ENCODE data around the gene DOCK11.

GRCh38 chrX:118570209-118570608, 74.6 kb downstream of the DOCK11 start:
- TF ChIP-seq TAF1 (IDR thresholded peaks at IDR 0.05; ENCODE audit: borderline replicate concordance, insufficient read depth, low read length) (no peak), POLR2AphosphoS5 (IDR thresholded peaks at IDR 0.05; ENCODE audit: low read depth, low read length) (no peak), REST (IDR thresholded peaks at IDR 0.05; ENCODE audit: insufficient read depth in 1 of 2, low read depth in 2 of 2, low read length in 2 of 2) (no peak), SIN3A (IDR thresholded peaks at IDR 0.05; ENCODE audit: borderline replicate concordance, insufficient read depth, low read length) (no peak), FOXP2 (optimal IDR thresholded peaks at IDR 0.05; ENCODE audit: borderline replicate concordance, extremely low read depth, extremely low read length, insufficient read depth) (no peak)

Measured in PFSK-1 (cell line).